Neural progenitor cell (in vitro differentiated cells): ENCODE results near the gene AQP5.

Experiments
- CTCF ChIP-seq: fragments of 200-600 bp; sonication (generic); IDR thresholded peaks from 2 replicates; pipeline ENCODE4 v1.5.1; 2017; ENCODE audit warnings: antibody characterized with exemption, mild to moderate bottlenecking
- EZH2 ChIP-seq: fragments of 200-600 bp; sonication (generic); IDR thresholded peaks from 2 replicates; pipeline ENCODE4 v1.6.1; 2017; ENCODE audit warnings: antibody characterized with exemption, mild to moderate bottlenecking, moderate library complexity

GRCh38 chr12:49929581-49929980 is 32.1 kb upstream of the AQP5 start:
- TF ChIP-seq EZH2 (no peak), CTCF (no peak)
